ENCODE measurements around the gene ERBB2.
"Not testable (repeated sequence)": the region's sequence is repeated elsewhere in the genome, so short reads cannot be mapped to it uniquely, and the experiment has no call there.

ERBB2 gene

DNA sequence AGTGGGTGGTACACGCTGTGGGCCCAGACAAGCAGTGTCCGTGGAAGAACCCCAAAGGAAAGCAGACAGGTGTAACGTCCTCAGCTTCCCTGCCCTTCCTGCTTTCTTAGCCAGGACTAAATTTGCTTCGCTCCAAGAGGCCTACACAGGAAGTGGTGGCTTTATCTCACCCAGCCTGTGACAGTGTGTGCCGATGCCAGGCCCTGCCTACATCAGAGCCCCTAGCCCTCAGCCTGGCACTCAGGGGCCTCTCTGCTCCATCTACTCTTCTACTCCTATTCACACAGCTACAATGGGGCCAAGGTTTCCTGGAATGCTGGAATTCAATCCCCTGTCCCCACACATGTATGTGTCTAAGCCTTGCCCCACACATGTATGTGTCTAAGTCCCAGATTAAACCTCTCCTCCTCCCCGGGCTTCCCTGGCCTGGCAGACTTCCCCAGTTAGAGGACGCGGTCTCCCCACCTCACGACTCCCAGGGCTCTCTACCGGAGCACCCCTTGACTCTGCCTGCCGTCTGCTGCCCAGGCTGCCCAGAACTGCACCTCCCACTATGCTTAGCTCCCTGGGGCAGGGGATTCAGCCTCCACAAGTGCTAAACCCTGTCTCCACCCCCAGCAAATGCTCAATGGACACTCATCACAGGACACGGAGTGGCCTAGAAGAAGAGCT is 20.2 kb upstream of the ERBB2 start:
- no peak for DNase-seq

DNA sequence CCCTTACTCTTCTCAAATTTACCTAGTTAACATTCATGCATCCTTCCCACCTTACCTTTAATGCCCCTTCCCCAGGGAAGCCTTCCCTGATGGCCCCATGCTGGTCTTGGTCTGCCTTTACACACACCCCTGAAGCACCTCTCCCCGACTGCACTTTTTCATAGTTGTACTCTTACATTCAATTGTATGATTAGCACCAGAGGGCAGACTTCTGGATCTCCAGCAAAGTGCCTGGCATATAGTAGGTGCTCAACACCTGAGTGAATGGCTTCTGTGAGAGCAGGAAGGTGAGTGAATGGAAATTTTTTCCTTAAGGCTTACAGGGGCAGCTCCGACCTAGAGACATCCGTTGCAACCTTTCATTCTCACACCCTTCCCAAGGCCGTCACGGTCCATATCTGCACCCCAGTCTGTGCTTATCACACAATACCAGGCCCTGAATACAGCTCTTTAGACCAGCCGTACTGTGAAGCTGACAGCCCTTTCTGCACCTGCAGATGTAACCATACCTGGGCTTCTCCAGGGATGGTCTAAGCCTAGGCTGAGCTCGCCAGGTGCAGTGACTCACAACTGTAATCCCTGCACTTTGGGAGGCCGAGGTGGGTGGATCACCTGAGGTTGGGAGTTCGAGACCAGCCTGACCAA is 16.4 kb upstream of the ERBB2 start:
- DNase-seq, result no peak

DNA sequence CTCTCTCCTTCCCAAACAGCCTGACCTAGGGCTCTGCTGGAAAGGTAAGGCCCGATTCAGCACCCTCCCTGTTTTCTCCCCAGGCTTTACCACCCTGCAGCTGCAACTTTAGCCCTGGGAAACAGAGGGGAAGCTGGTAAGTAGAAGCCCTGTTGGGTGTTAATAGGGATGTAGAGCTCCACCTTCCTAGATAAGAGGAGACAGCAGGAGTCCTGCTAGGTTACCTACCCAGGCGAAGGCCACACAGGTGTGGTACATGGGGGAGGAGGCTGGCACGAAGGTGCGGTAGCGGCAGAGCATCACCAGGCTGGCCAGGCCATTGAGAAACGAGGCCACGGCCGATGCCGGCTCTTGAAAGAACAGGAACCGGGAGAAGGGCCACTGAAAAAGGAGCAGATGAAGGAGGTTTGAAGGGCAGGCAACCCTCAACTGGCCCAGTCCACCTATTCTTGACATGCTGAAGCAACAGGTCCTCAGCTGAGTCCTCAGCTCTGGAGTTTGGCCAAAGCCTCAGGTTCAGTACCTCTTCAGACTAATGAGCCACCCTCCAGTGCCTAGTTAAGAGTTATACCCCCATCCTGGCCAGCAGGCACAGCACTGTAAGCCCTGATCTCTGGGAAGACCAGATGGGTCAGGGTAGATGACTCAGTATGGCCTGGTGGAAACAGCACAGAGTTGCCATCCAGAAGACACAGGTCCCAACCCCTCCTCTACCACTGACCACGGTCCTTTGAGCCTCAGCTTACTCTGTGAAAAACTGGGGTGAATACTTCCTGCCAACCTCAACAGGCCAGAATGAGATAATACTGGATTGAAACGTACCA is 15.3 kb upstream of the ERBB2 start:
- DNase-seq, result no peak

DNA sequence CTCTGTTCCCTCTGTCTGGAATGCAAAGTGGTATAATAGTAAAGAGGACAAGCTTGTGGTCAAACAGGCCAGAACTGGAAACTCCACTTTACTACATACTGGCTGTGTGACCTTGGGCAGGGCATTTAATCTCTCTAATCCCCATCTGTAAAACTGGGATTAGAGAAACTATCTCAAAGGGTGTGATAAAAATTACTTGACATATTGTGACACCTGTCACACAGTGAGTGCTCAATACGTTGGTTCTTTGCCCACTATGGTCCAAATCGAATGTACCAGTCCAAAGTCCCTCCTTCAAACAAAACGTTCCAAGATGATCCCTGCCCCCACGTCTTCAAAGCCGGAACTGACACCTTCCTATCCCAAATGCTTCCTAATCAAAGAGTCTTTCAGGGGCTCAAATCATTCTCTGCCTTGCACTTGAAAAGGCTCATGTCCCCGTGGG is 12.7 kb upstream of the ERBB2 start:
- no peak for DNase-seq

DNA sequence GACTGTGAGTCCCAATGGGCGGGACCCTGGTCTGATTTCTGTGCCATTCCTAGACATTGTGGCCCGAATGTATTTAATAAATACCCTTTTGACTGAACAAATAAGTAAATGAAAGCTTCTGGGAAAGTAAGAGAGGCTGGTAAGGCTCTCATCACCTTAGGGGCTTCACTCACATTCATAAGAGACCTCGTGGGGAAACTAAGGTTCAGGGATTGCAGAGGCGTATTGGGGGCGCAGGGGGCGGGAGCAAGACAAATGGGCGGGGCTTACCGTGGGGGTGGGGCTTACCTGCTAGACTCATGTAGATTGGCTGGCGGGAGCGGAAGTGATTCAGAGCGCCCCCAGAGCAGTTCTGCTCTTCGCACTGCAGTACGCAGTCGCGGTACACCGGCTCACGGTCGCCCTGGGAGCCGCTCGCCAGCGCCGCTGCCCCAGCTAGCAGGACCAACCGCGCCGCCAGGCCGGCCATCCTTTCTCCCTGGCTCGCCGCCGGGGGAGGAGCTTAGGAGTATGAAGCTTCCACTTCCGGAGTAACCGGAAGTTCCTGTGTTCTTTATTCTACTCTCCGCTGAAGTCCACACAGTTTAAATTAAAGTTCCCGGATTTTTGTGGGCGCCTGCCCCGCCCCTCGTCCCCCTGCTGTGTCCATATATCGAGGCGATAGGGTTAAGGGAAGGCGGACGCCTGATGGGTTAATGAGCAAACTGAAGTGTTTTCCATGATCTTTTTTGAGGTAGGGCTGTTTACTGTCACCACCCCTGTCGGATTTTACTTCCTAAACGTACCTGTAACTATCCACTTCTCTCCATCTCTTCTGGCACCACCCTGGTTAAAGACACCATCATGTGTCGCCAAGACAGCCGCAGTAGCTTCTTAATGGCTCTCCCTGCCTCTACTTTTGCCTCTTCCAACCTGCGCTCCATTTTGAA is 12.1 kb upstream of the ERBB2 start, which contains the start of gene PGAP3:
Gene PGAP3 (minus strand): TSS at position 512 of the 929 bp plus-strand sequence. CDS start 43 bp downstream, at position 469.
- DNase-seq, result peak; percentile 97

DNA sequence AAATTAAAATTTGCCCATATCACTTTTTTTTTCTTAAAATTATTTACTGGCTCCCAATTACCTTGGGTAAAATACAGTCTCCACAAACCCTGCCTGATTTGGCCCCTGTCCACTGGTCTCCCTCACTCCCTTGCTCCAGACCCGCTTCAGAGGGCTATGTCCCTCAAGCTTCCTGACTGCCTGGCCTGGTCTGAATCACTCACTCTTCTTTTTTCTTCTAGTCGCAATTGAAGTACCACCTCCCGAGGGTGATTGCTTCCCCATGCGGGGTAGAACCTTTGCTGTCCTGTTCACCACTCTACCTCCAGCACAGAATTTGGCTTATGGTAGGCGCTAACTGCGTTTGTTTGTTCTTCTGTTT is 11.4 kb upstream of the ERBB2 start:
- peak; percentile 15 for DNase-seq

DNA sequence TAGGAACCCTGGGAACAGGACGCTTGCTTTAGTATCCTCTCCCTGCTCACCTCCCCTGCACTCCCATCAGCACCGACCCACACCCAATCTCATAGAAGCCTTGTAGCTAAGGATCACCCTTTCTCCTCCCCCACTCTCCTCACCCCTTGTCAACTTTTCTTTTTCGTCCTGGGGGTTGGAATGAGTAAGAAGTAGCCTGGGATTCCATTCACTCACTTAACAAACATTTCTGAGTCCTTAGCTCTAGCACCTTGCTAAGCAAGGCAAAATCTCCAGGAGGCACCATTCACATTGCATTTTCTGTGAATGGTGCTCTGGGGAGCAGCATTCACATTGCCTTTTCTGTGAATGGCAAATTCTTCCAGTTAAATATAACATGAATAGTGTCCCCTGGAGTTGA is 10.9 kb upstream of the ERBB2 start:
- no peak for DNase-seq

DNA sequence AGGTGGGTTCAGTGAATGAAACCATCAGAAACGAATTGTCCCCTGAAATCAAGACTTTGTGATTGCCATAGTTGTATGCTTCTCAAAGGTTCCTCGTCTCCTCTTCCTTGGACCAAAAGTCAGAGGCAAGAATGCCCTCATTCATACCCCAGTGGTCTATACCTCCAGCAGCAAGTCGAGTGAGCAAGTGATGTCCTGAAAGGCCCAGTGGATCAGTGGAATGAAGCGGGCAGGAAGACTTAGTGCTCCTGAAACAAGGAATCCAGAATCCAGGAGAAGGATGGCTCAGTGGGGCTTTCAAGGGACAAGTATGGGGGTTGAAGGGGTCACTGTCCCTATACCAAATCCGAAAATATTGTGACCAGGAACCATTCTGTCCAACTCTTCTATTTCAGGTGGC is 5.3 kb upstream of the ERBB2 start:
- no peak for DNase-seq

DNA sequence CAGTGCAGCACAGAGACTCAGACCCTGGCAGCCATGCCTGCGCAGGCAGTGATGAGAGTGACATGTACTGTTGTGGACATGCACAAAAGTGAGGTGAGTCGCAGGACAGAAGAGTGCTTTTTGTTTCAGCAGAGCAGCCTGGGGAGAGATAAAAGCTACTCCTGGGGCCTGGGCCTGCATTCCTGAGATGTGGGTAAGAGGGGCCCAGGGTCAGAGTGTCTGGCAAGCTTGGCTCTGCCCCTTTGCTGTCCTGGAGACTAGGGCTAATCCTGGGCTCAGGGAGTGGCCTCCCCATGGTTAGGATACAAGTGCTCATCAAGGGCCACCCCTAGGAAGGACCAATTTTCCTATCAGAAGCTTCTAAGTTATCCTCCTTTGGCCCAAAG is 4.8 kb upstream of the ERBB2 start:
- DNase-seq, result no peak

DNA sequence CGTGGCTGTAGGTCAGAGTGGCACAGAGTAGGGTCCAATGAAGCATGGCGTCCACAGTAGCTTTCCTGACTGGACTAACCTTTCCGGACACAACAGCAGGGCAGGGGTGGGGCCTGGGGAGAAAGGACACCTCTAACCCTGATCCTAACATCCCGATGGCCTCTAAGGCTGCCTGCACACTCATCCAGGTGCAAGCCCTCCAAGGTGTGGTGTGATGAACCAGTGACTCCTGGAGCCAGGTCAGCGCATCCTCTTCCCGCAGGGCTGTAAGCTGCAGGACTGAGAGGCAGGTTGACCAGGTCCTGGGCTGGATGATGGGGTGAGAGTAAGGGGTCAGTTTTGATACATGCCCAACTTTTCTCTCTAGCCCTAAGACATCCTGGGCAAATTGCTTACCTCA is 3.1 kb upstream of the ERBB2 start:
- DNase-seq, result no peak

DNA sequence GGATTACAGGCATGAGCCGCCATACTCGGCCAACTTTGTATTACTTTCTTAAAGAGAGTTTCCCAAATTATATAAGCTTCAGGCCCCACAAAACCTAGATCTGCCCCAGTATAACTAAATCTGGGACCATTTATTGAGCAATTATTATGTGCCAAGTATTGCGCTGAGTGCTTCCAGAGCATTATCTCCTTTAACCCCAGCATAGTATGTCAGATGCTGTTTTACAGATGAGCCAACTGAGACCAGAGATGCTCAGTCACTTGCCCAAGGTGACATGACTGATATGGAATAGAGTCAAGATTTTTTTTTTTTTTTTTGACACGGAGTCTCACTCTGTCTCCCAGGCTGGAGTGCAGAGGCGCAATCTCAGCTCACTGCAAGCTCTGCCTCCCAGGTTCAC is 1.9 kb upstream of the ERBB2 start:
- no peak for DNase-seq

DNA sequence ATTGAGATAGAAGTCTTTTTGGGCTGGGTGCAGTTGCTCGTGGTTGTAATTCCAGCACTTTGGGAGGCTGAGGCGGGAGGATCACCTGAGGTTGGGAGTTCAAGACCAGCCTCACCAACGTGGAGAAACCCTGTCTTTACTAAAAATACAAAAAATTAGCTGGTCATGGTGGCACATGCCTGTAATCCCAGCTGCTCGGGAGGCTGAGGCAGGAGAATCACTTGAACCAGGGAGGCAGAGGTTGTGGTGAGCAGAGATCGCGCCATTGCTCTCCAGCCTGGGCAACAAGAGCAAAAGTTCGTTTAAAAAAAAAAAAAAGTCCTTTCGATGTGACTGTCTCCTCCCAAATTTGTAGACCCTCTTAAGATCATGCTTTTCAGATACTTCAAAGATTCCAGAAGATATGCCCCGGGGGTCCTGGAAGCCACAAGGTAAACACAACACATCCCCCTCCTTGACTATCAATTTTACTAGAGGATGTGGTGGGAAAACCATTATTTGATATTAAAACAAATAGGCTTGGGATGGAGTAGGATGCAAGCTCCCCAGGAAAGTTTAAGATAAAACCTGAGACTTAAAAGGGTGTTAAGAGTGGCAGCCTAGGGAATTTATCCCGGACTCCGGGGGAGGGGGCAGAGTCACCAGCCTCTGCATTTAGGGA is 577 bp upstream of the ERBB2 start:
- DNase-seq, result not testable (repeated sequence)

DNA sequence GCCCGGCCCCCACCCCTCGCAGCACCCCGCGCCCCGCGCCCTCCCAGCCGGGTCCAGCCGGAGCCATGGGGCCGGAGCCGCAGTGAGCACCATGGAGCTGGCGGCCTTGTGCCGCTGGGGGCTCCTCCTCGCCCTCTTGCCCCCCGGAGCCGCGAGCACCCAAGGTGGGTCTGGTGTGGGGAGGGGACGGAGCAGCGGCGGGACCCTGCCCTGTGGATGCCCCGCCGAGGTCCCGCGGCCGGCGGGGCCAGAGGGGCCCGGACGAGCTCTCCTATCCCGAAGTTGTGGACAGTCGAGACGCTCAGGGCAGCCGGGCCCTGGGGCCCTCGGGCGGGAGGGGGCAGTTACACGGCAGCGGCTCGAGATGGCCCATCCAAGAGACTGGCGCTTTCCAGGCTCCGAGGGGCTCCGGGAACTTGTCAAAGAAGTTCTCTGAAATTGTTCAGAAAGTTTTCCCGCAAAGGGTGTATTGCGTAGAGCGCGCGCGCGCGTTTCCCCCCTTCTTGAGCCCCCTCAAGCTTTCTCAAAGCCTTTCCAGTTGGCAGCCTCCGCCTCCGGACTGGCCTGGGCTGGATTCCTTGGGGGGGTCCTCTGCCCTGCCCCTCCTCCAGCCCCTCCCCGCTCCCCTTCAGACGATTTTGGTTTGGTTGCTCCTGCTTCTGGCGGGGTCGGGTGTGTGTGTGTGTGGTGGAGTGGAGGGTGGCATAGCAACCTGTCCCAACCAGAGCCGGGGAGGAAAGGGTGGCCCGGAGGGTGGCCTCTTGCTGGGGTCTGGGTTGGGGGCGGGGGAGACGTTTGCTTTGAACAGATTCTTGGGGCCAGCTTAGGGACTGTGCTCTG is 504 bp downstream of the ERBB2 start:
- no peak for DNase-seq

DNA sequence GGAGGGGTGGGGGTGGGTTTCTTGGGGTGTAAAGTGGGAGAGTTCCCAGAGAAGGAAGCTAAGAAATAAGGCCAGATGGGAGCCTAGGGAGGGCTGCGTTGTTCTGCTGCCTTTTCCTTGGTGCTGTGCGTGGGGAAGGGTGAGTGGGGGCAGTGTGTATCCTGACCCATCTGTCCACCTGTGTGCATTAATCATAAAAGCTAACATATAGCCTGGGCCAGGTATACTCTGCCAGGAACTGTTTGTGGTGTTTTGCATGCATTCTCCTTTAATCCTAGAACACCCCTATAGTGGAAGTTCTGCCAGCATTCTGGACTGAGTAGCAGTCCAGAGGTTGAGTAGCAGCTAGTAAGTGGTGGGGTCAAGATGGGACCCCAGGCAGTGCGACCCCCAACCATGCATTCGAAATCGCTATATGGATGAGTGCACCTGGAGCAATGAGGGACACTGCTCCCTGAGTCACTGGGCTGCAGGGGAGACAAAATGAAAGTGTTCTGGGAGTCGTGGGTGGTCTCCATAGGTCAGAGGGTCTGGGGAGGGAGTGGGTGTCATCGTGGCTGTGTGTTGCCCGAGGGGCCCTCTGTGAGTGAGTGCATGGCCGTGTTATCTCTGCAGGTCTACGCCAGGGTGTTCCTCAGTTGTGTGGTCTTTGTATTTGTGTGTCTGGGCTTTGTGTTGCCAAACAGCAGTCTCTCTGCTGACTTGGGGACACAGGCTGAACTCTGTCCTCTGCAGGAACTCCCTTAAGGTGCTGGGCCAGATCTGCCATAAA is 1.3 kb downstream of the ERBB2 start:
- no peak for DNase-seq

DNA sequence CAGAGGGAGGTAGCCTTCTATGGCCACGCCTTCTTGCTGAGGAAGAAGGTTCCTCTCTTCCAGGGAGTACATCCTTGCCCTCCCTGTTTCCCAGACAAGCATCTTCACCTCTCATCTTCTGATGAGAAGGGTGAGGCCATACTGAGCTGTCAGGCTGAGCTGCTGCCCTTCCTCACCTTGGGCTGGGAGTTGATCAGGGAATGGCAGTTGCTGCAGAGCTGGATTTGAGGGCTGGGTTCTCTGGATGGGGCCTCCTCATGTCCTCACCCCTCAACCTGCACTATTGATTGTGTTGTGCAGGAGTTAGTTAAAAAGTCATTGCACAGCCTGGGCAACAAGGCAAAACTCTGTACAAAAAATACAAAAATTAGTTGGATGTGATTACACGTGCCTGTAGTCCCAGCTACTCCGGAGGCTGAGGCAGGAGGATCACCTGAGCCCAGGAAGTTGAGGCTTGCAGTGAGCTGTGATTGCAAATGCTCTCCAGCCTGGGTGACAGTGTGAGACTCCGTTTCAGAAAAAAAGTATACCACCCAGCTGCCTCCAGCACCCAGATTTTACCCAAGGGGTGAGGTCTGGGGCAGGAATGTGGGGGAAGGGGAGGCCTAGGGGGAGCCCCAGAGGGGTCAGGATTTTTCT is 2.0 kb downstream of the ERBB2 start:
- no peak for DNase-seq

DNA sequence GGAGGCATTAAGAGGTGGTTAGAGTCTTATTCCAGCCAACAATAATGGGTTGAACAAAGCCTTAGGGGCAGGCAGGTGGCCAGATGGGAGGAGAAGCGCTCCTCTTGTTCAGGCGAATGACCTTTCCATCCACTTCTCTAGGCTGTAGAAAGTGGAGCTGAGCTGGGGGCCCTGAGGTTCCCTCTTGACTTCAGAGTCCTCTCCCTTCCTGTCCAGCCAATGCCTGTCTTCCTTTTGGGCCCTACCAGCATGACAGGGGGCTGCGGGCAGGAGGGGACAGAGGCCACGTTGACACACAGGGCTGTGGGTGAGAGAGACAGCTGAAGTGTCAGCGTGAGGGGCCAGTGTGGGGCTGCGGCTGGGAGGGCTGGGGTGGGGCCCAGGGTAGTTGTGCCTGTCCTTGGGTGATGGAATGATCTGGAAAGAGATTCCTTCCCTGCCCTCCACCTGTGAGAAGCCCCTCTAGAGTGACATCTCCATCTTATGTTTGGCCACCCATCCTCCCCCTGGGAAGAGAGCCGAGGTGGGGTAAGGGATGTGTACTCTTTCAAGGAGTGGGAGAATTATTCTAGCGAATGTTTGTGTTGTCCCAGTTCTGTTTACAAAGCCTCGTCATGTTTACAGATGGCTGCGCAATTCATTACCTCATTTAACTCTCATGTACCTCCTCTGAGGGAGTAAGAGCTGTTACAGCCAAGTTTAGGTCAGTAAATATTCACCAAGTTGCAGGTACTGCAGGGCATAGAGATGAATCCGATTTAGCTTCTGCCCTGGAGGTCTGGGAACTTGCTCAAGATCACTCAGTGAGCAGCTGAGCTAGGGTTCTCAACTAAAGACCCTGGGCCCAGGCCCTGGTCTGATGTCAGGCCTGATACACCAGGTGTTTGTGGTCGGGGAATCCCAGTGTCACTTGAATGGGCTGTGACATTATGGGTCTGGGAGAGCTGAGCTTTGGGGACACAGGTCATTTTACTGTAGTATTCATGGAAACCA is 3.3 kb downstream of the ERBB2 start:
- DNase-seq, result no peak

DNA sequence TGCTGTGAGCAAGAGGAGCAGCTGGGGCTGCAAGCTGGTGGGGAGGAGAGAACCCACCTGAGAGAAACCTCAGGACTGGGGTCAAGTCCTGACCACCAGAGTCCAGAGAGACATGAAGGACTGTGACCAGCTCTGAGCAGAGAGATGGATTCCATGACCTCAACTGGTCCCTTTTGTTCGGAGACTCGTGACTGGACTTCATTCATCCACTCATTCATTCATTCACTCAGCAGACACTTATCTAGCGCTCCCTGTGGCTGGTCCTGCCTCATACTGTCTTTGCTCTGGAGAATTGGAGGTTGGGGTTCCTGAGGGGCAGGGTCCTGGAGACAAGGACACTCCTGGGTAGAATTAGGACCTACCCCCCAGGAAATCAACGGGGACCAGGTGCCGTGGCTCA is 4.0 kb downstream of the ERBB2 start:
- DNase-seq, result no peak

DNA sequence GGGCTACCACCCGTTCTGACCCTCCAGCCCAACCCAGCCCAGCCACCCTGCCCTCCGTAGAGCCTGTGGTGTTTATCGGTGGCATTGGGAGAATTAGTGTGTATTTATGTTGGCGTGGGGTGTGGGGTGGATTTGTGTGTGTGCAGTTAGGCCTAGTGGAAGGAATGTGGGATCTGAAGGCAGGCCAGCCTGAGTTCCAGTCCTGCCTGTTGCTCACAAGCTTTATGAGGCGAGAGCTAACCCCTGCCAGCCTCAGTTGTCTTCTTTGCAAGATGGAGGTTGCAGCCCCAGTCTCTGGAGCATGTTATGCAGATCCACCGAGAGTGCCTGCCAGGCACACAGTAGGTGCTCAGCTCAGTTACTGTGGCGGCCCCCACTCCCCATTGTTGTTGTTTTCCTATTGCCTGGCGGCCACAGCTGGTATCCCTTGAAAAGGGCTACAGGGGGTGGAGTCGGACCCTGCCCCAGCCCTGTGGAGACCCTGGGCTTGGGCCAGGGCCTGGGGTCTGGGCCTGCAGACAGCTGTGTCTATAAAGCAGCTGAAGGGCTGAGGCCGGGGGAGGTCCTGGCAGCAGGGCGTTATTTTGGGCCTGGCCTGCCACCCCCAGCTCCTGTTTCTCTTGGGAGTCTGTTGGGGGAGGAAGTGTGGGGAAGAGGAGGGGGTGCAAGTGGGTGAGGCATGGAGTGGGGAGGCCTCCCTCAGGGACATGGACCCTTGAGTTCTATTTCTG is 5.1 kb downstream of the ERBB2 start:
- DNase-seq, result no peak

All from COR-L47 (cell line).